CD4-positive, alpha-beta T cell treated with Interleukin-15 for 4 hours (primary cell): ENCODE measurements around the gene SYNGR1.
"Not testable (repeated sequence)": the region's sequence is repeated elsewhere in the genome, so short reads cannot be mapped to it uniquely, and the experiment has no call there.

Experiments used
- DNase-seq: peaks from one replicate; pipeline ENCODE4 v3.0.0-alpha.2; 2020; ENCODE audit warnings: low spot score

SYNGR1 gene

GRCh38 chr22:39351689-39352214, 2.0 kb downstream of the SYNGR1 start:
- no peak for DNase-seq

- DNase-seq, result no peak
Observed at GRCh38 chr22:39352306-39352891, 2.6 kb downstream of the SYNGR1 start.

GRCh38 chr22:39353346-39353745, 3.6 kb downstream of the SYNGR1 start:
- DNase-seq, result peak; percentile 14

- DNase-seq, result no peak
Observed at GRCh38 chr22:39355080-39355479, 5.3 kb downstream of the SYNGR1 start.

- not testable (repeated sequence) for DNase-seq
Observed at GRCh38 chr22:39355805-39356204, 6.0 kb downstream of the SYNGR1 start.

- no peak for DNase-seq
Observed at GRCh38 chr22:39356464-39356863, 6.7 kb downstream of the SYNGR1 start.

- not testable (repeated sequence) for DNase-seq
Observed at GRCh38 chr22:39357110-39358108, 7.6 kb downstream of the SYNGR1 start.

GRCh38 chr22:39358197-39358596, 8.4 kb downstream of the SYNGR1 start:
- not testable (repeated sequence) for DNase-seq

- DNase-seq, result no peak
Observed at GRCh38 chr22:39359659-39360195, 9.9 kb downstream of the SYNGR1 start.

GRCh38 chr22:39360242-39360641, 10.5 kb downstream of the SYNGR1 start:
- DNase-seq, result no peak

GRCh38 chr22:39360674-39361413, 11.1 kb downstream of the SYNGR1 start:
- DNase-seq, result no peak

- no peak for DNase-seq
Observed at GRCh38 chr22:39361496-39361895, 11.7 kb downstream of the SYNGR1 start.

- DNase-seq, result no peak
Observed at GRCh38 chr22:39362271-39362670, 12.5 kb downstream of the SYNGR1 start.

GRCh38 chr22:39362932-39363331, 13.1 kb downstream of the SYNGR1 start:
- no peak for DNase-seq

GRCh38 chr22:39363751-39364515, 14.1 kb downstream of the SYNGR1 start:
- DNase-seq, result no peak

GRCh38 chr22:39364714-39365491, 15.1 kb downstream of the SYNGR1 start:
- no peak for DNase-seq

GRCh38 chr22:39365492-39365780, 15.6 kb downstream of the SYNGR1 start:
- DNase-seq, result no peak

- DNase-seq, result no peak
Observed at GRCh38 chr22:39367035-39367434, 17.2 kb downstream of the SYNGR1 start.

GRCh38 chr22:39368461-39368911, 18.7 kb downstream of the SYNGR1 start:
- DNase-seq, result no peak

GRCh38 chr22:39369186-39369585, 19.4 kb downstream of the SYNGR1 start:
- no peak for DNase-seq

- DNase-seq, result no peak
Observed at GRCh38 chr22:39369586-39369985, 19.8 kb downstream of the SYNGR1 start.
